ENCODE measurements around the gene ERC2.

Gene ERC2

GRCh38 chr3:55691141-55691540 lies 777.1 kb downstream of the ERC2 start:
- no peak for DNase-seq (ENCODE audit: low read depth)
- no peak overlapping the region for H3K4me3 ChIP-seq (ENCODE audit: low read depth, low read length)

GRCh38 chr3:55690726-55691125 lies 777.5 kb downstream of the ERC2 start:
- DNase-seq (ENCODE audit: low read depth), result no peak
- no peak for TF ChIP-seq CTCF (IDR thresholded peaks at IDR 0.05; ENCODE audit: control insufficient read depth, extremely low read depth, insufficient read depth)
- no peak overlapping the region for H3K4me3 ChIP-seq (ENCODE audit: low read depth, low read length)

More at GRCh38 chr3:55691141-55691540, 777.1 kb downstream of the ERC2 start:
- no peak for TF ChIP-seq CTCF (IDR thresholded peaks at IDR 0.05; ENCODE audit: control insufficient read depth, extremely low read depth, insufficient read depth)

GRCh38 chr3:55690177-55690576 lies 778.1 kb downstream of the ERC2 start:
- TF ChIP-seq CTCF (IDR thresholded peaks at IDR 0.05; ENCODE audit: control insufficient read depth, extremely low read depth, insufficient read depth), result no peak
- DNase-seq (ENCODE audit: low read depth), result no peak
- H3K4me3 ChIP-seq (ENCODE audit: low read depth, low read length), result no peak overlapping the region

GRCh38 chr3:55688154-55688553 lies 780.1 kb downstream of the ERC2 start:
- DNase-seq (ENCODE audit: low read depth), result no peak
- no peak for TF ChIP-seq CTCF (IDR thresholded peaks at IDR 0.05; ENCODE audit: control insufficient read depth, extremely low read depth, insufficient read depth)
- no peak overlapping the region for H3K4me3 ChIP-seq (ENCODE audit: low read depth, low read length)

- TF ChIP-seq CTCF (IDR thresholded peaks at IDR 0.05; ENCODE audit: control insufficient read depth, extremely low read depth, insufficient read depth), result no peak
- no peak for DNase-seq (ENCODE audit: low read depth)
- no peak overlapping the region for H3K4me3 ChIP-seq (ENCODE audit: low read depth, low read length)
Measured at GRCh38 chr3:55687526-55687925, 780.7 kb downstream of the ERC2 start.

GRCh38 chr3:55686426-55687254 lies 781.6 kb downstream of the ERC2 start:
- no peak for TF ChIP-seq CTCF (IDR thresholded peaks at IDR 0.05; ENCODE audit: control insufficient read depth, extremely low read depth, insufficient read depth)
- DNase-seq (ENCODE audit: low read depth), result no peak
- no peak overlapping the region for H3K4me3 ChIP-seq (ENCODE audit: low read depth, low read length)

Measured in LNCaP clone FGC (cell line).